H9 (cell line): ENCODE measurements around the gene TMEM131. TPM values are rescaled to one million over a fixed set of nuclear protein-coding genes. Genes with fewer than 3 reads are reported as not detected.

Experiments
- DNase-seq: peaks from one replicate; pipeline ENCODE4 v3.0.0-alpha.2; 2017
- H2AFZ ChIP-seq: one replicate; pipeline ENCODE4 v1.6.1; 2013; ENCODE audit warnings: mild to moderate bottlenecking, low read length, control low read depth, moderate library complexity
- H2AK5ac ChIP-seq: 2 replicates; pipeline ENCODE4 v1.6.1; 2013; ENCODE audit warnings: low read length, control low read depth, mixed read lengths; ENCODE audit not compliant: insufficient read length
- H2BK120ac ChIP-seq: one replicate; pipeline ENCODE4 v1.6.1; 2013; ENCODE audit warnings: low read depth, mild to moderate bottlenecking, low read length, control low read depth, inconsistent platforms; ENCODE audit not compliant: poor library complexity, severe bottlenecking
- H2BK12ac ChIP-seq: 2 replicates; pipeline ENCODE4 v1.6.1; 2013; ENCODE audit warnings: low read length, control low read depth, mixed read lengths, low read depth; ENCODE audit not compliant: insufficient read length
- H2BK15ac ChIP-seq: 2 replicates; pipeline ENCODE4 v1.6.1; 2013; ENCODE audit warnings: low read depth, low read length, control low read depth
- H2BK20ac ChIP-seq: one replicate; pipeline ENCODE4 v1.6.1; 2013; ENCODE audit warnings: low read depth, mild to moderate bottlenecking, low read length, control low read depth, inconsistent platforms; ENCODE audit not compliant: poor library complexity, severe bottlenecking
- H2BK5ac ChIP-seq: 2 replicates; pipeline ENCODE4 v1.6.1; 2013; ENCODE audit warnings: low read length, control low read depth, mixed read lengths; ENCODE audit not compliant: insufficient read length
- H3K14ac ChIP-seq: 2 replicates; pipeline ENCODE4 v1.6.1; 2013; ENCODE audit warnings: low read length, control low read depth; ENCODE audit not compliant: insufficient read depth
- H3K18ac ChIP-seq: 2 replicates; pipeline ENCODE4 v1.6.1; 2013; ENCODE audit warnings: low read depth, mild to moderate bottlenecking, mixed read lengths, low read length, control low read depth; ENCODE audit not compliant: insufficient read length
- H3K23ac ChIP-seq: 2 replicates; pipeline ENCODE4 v1.6.1; 2013; ENCODE audit warnings: low read length, control low read depth, mixed read lengths, low read depth; ENCODE audit not compliant: insufficient read length
- H3K23me2 ChIP-seq: 2 replicates; pipeline ENCODE4 v1.6.1; 2013; ENCODE audit warnings: low read depth, mild to moderate bottlenecking, mixed read lengths, low read length, control low read depth; ENCODE audit not compliant: insufficient read length, poor library complexity, severe bottlenecking
- H3K27ac ChIP-seq: 2 replicates; pipeline ENCODE4 v1.5.1; 2013; ENCODE audit warnings: low read length, control low read depth, mixed read lengths, low read depth; ENCODE audit not compliant: insufficient read length
- H3K27me3 ChIP-seq: 2 replicates; pipeline ENCODE4 v1.6.1; 2013; ENCODE audit warnings: low read length, control low read depth, inconsistent platforms; ENCODE audit not compliant: insufficient read depth
- H3K4ac ChIP-seq: 2 replicates; pipeline ENCODE4 v1.6.1; 2013; ENCODE audit warnings: low read depth, mild to moderate bottlenecking, control low read depth, inconsistent platforms, low read length, moderate library complexity
- H3K4me1 ChIP-seq: 2 replicates; pipeline ENCODE4 v1.6.1; 2013; ENCODE audit warnings: low read length, control low read depth, inconsistent platforms; ENCODE audit not compliant: insufficient read depth
- H3K4me2 ChIP-seq: 2 replicates; pipeline ENCODE4 v1.6.1; 2013; ENCODE audit warnings: low read length, control low read depth, mixed read lengths; ENCODE audit not compliant: insufficient read length, insufficient read depth
- H3K56ac ChIP-seq: 2 replicates; pipeline ENCODE4 v1.6.1; 2013; ENCODE audit warnings: low read depth, mild to moderate bottlenecking, mixed read lengths, low read length, control low read depth; ENCODE audit not compliant: insufficient read length
- H3K79me1 ChIP-seq: 2 replicates; pipeline ENCODE4 v1.6.1; 2013; ENCODE audit warnings: low read depth, mild to moderate bottlenecking, moderate library complexity, low read length, control low read depth, inconsistent platforms; ENCODE audit not compliant: insufficient read depth, poor library complexity, severe bottlenecking
- H3K79me2 ChIP-seq: 2 replicates; pipeline ENCODE4 v1.6.1; 2013; ENCODE audit warnings: low read length, control low read depth, inconsistent platforms; ENCODE audit not compliant: insufficient read depth
- H3K9ac ChIP-seq: 2 replicates; pipeline ENCODE4 v1.6.1; 2013; ENCODE audit warnings: low read length, control low read depth, mixed read lengths; ENCODE audit not compliant: insufficient read length; ENCODE audit errors: extremely low read depth
- H3K9me3 ChIP-seq: one replicate; pipeline ENCODE4 v1.6.1; 2013; ENCODE audit warnings: low read depth, low read length, inconsistent platforms; ENCODE audit not compliant: control insufficient read depth
- H3T11ph ChIP-seq: one replicate; pipeline ENCODE4 v1.6.1; 2013; ENCODE audit warnings: mild to moderate bottlenecking, low read length, control low read depth, inconsistent platforms
- H4K20me1 ChIP-seq: one replicate; pipeline ENCODE4 v1.6.1; 2013; ENCODE audit not compliant: control insufficient read depth, insufficient read length, insufficient read depth
- H4K5ac ChIP-seq: 2 replicates; pipeline ENCODE4 v1.6.1; 2013; ENCODE audit warnings: low read depth, mild to moderate bottlenecking, mixed read lengths, low read length, control low read depth; ENCODE audit not compliant: insufficient read length
- H4K8ac ChIP-seq: replicated peaks from 2 replicates; pipeline ENCODE4 v1.6.1; 2013; ENCODE audit warnings: low read length, control low read depth, mixed read lengths, low read depth; ENCODE audit not compliant: insufficient read length
- H4K91ac ChIP-seq: 2 replicates; pipeline ENCODE4 v1.6.1; 2013; ENCODE audit warnings: low read depth, mild to moderate bottlenecking, moderate library complexity, mixed read lengths, low read length, control low read depth; ENCODE audit not compliant: insufficient read length
- H3K27ac Mint-ChIP-seq, 3 experiments: 2 replicates in 2 of 3; 3 replicates in 1 of 3; pipeline ENCODE4 v1.8.0; 2020 to 2021; ENCODE audit warnings: mixed read lengths in 3 of 3, mild to moderate bottlenecking in 1 of 3, moderate library complexity in 1 of 3
- H3K27me3 Mint-ChIP-seq: 2 replicates; pipeline ENCODE4 v1.8.0; 2021; ENCODE audit warnings: low read depth, mild to moderate bottlenecking, moderate library complexity, mixed read lengths
- H3K36me3 Mint-ChIP-seq, 3 experiments: 2 replicates in 2 of 3; 3 replicates in 1 of 3; pipeline ENCODE4 v1.8.0; 2020 to 2021; ENCODE audit warnings: low read depth in 3 of 3, mixed read lengths in 3 of 3; ENCODE audit not compliant: insufficient read depth in 1 of 3
- H3K4me1 Mint-ChIP-seq, 2 experiments: 2 replicates each; pipeline ENCODE4 v1.8.0; 2020; ENCODE audit warnings: mixed read lengths in 2 of 2
- H3K4me3 Mint-ChIP-seq, 2 experiments: 2 replicates in 1 of 2; 3 replicates in 1 of 2; pipeline ENCODE4 v1.8.0; 2020 to 2021; ENCODE audit warnings: mild to moderate bottlenecking in 2 of 2, mixed read lengths in 2 of 2, moderate library complexity in 1 of 2
- H3K9me3 Mint-ChIP-seq, 2 experiments: 2 replicates in 1 of 2; 3 replicates in 1 of 2; pipeline ENCODE4 v1.8.0; 2020; ENCODE audit warnings: mild to moderate bottlenecking in 2 of 2, mixed read lengths in 2 of 2, moderate library complexity in 1 of 2
- CTCF ChIP-seq: fragments of 200-600 bp; sonication (generic); conservative IDR thresholded peaks from 3 replicates; pipeline ENCODE4 v1.8.0; 2021; ENCODE audit warnings: antibody characterized with exemption, mild to moderate bottlenecking
- WGBS: extraction: QIAGEN DNeasy Blood & Tissue Kit; methylation state at CpG from one replicate; pipeline ENCODE4 v1.1.7; 2013; ENCODE audit warnings: missing lambda C conversion rate, low lambda C conversion rate, mixed read lengths; ENCODE audit not compliant: insufficient read length; ENCODE audit errors: extremely low coverage; 5-methylcytosine and 5-hydroxymethylcytosine counted together
- total RNA-seq: library from RNA; stranded (reverse); gene quantifications from 2 replicates; pipeline ENCODE4 v1.2.1, GENCODE V29; 2021

Gene TMEM131
- total RNA-seq, 1 experiment from 2014 or later, result 20.9 TPM

GRCh38 chr2:97722227-97722626 is 273.5 kb downstream of the TMEM131 start:
- Histone ChIP-seq H4K8ac (no peak overlapping the region), H3K23me2 (no peaks in the 10 kb centered on the region), H3K56ac (no peak overlapping the region), H4K91ac (no peak overlapping the region), H3K4ac (no peak overlapping the region), H2AK5ac (no peak overlapping the region), H4K20me1 (no peaks in the 10 kb centered on the region), H3K9ac (no peak overlapping the region), H3K79me2 (no peaks in the 10 kb centered on the region), H3K4me1 (peaks cover 6% of the 10 kb centered on the region), H4K5ac (no peak overlapping the region), H3K27me3 (no peaks in the 10 kb centered on the region), H2BK5ac (no peak overlapping the region), H3K23ac (no peak overlapping the region), H3K9me3 (no peaks in the 10 kb centered on the region), H3K4me2 (no peak overlapping the region), H2AFZ (no peak overlapping the region), H3K14ac (no peak overlapping the region), H2BK20ac (no peak overlapping the region), H3K79me1 (no peaks in the 10 kb centered on the region), H3K18ac (no peak overlapping the region), H3T11ph (no peak overlapping the region), H2BK15ac (no peak overlapping the region), H2BK12ac (no peak overlapping the region), H2BK120ac (no peak overlapping the region), H3K27ac (no peak overlapping the region)
- Mint-ChIP-seq H3K27me3 (peaks cover 3% of the 10 kb centered on the region), H3K27ac (no peak overlapping the region), H3K9me3 (no peaks in the 10 kb centered on the region; a peak in 2 of 5 replicates), H3K4me3 (no peak overlapping the region), H3K36me3 (no peaks in the 10 kb centered on the region; a peak in 2 of 7 replicates), H3K4me1 (peaks cover 16 to 21% of the 10 kb centered on the region in 2 experiments)
- TF ChIP-seq CTCF, result no peak
- WGBS, result no CpG with 5 or more reads among the region's 6 CpGs
- DNase-seq, result no peak
